Hepatocyte (in vitro differentiated cells): ENCODE measurements around the gene ACTL10. TPM values are rescaled to one million over a fixed set of nuclear protein-coding genes. Genes with fewer than 3 reads are reported as not detected.
A peak's percentile ranks its signal among the peaks of the same experiment; 100 is the strongest.

Experiments
- DNase-seq: peaks from one replicate; pipeline ENCODE4 v3.0.0-alpha.2; 2016; ENCODE audit warnings: low spot score
- H2AFZ ChIP-seq: fragments of 200-600 bp; sonication (generic); 2 replicates; pipeline ENCODE4 v1.6.0; 2016; ENCODE audit warnings: antibody characterized with exemption, mild to moderate bottlenecking
- H3K27ac ChIP-seq: fragments of 200-600 bp; sonication (generic); 2 replicates; pipeline ENCODE4 v1.5.1; 2016; ENCODE audit warnings: mild to moderate bottlenecking
- H3K27me3 ChIP-seq: fragments of 200-600 bp; sonication (generic); 2 replicates; pipeline ENCODE4 v1.6.1; 2016
- H3K36me3 ChIP-seq: fragments of 200-600 bp; sonication (generic); replicated peaks from 2 replicates; pipeline ENCODE4 v1.5.1; 2016; ENCODE audit warnings: low read depth; ENCODE audit not compliant: insufficient read depth
- H3K4me1 ChIP-seq: fragments of 200-600 bp; sonication (generic); 2 replicates; pipeline ENCODE4 v1.5.1; 2016; ENCODE audit warnings: mild to moderate bottlenecking, moderate library complexity; ENCODE audit not compliant: insufficient read depth
- H3K4me2 ChIP-seq: fragments of 200-600 bp; sonication (generic); 2 replicates; pipeline ENCODE4 v1.6.0; 2016
- H3K4me3 ChIP-seq: fragments of 200-600 bp; sonication (generic); 2 replicates; pipeline ENCODE4 v1.5.1; 2016; ENCODE audit warnings: mild to moderate bottlenecking
- H3K79me2 ChIP-seq: fragments of 200-600 bp; sonication (generic); 2 replicates; pipeline ENCODE4 v1.6.0; 2017; ENCODE audit warnings: mild to moderate bottlenecking
- H3K9me2 ChIP-seq: fragments of 200-600 bp; sonication (generic); replicated peaks from 2 replicates; pipeline ENCODE4 v1.6.0; 2017; ENCODE audit warnings: mild to moderate bottlenecking; ENCODE audit not compliant: insufficient read depth
- H3K9me3 ChIP-seq: fragments of 200-600 bp; sonication (generic); 2 replicates; pipeline ENCODE4 v1.5.1; 2016; ENCODE audit warnings: low read depth, mild to moderate bottlenecking
- H4K20me1 ChIP-seq: fragments of 200-600 bp; sonication (generic); 2 replicates; pipeline ENCODE4 v1.6.0; 2016; ENCODE audit warnings: mild to moderate bottlenecking; ENCODE audit not compliant: insufficient read depth, poor library complexity, severe bottlenecking
- CTCF ChIP-seq: fragments of 200-600 bp; sonication (generic); IDR thresholded peaks from 2 replicates; pipeline ENCODE4 v1.5.1; 2016; ENCODE audit warnings: antibody characterized with exemption, mild to moderate bottlenecking; ENCODE audit not compliant: poor library complexity
- EZH2 ChIP-seq: fragments of 200-600 bp; sonication (generic); IDR thresholded peaks from 2 replicates; pipeline ENCODE4 v1.6.1; 2016; ENCODE audit warnings: antibody characterized with exemption, mild to moderate bottlenecking, borderline replicate concordance
- EZH2phosphoT487 ChIP-seq: fragments of 200-600 bp; sonication (generic); IDR thresholded peaks from one replicate; pipeline ENCODE4 v1.6.1; 2018; ENCODE audit warnings: antibody characterized with exemption, mild to moderate bottlenecking, low read depth, moderate library complexity; ENCODE audit not compliant: unreplicated experiment, severe bottlenecking
- WGBS: methylation state at CpG from one replicate; pipeline ENCODE4 v1.1.6; 2016; ENCODE audit warnings: low lambda C conversion rate; ENCODE audit errors: missing lambda C conversion rate; 5-methylcytosine and 5-hydroxymethylcytosine counted together
- polyA plus RNA-seq: library from polyadenylated mRNA; unstranded; fragments of >200 nt; fragmentation: Nextera tagmentation; extraction: Ambion mirVana; gene quantifications from 2 replicates; pipeline ENCODE4 v1.2.1, GENCODE V29; 2016
- total RNA-seq: library from RNA; depleted of rRNA; stranded (reverse); fragments of >200 nt; gene quantifications from 2 replicates; pipeline ENCODE4 v1.2.3, GENCODE V29; 2014

The ACTL10 gene
- total and polyA plus RNA-seq, 2 experiments from 2014 or later = 0.17 to 2.6 TPM

DNA sequence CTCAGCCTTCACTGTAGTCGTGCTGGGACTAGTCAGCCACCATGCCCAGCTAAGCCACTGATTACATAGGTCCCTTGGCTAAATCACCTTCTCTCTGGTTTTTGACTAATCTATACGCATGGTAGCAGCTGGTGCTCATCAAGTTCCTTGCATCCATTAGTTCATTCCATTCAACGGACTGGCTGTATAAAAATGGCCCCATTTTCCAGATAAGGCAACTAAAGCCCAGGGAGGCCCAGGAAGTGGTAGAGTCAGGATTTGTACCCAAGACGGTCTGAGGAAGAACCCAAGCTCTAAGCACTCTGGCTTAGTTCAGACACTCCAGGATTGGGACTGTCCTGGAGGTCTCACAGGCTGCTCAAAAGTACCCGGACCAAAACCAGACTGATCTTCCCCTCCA is 14.5 kb downstream of the ACTL10 start:
- Histone ChIP-seq H3K4me3 (no peak overlapping the region), H2AFZ (no peak overlapping the region), H3K27ac (no peak overlapping the region), H3K9me2 (no peaks in the 10 kb centered on the region), H3K4me1 (peaks cover 7% of the 10 kb centered on the region), H3K27me3 (no peaks in the 10 kb centered on the region), H4K20me1 (no peaks in the 10 kb centered on the region), H3K79me2 (peaks cover 30% of the 10 kb centered on the region), H3K4me2 (no peak overlapping the region), H3K36me3 (no peaks in the 10 kb centered on the region), H3K9me3 (no peaks in the 10 kb centered on the region)
- WGBS = 87% methylated on average over 5 of the region's 5 CpGs
- no peak for DNase-seq
- TF ChIP-seq EZH2 (no peak), EZH2phosphoT487 (no peak), CTCF (no peak)

GRCh38 chr20:33681728-33682353 is 15.1 kb downstream of the ACTL10 start:
- H4K20me1 ChIP-seq = no peaks in the 10 kb centered on the region
- no peak overlapping the region for H2AFZ ChIP-seq
- TF ChIP-seq EZH2phosphoT487 = no peak
- TF ChIP-seq EZH2 = no peak
- TF ChIP-seq CTCF = no peak
- DNase-seq = no peak
- no peaks in the 10 kb centered on the region for H3K9me3 ChIP-seq
- no peaks in the 10 kb centered on the region for H3K27me3 ChIP-seq
- H3K36me3 ChIP-seq = no peaks in the 10 kb centered on the region
- 85% methylated on average over 9 of the region's 9 CpGs for WGBS
- no peak overlapping the region for H3K27ac ChIP-seq
- H3K4me2 ChIP-seq = no peak overlapping the region
- H3K9me2 ChIP-seq = no peaks in the 10 kb centered on the region
- H3K4me3 ChIP-seq = no peak overlapping the region
- H3K79me2 ChIP-seq = peaks cover 30% of the 10 kb centered on the region
- H3K4me1 ChIP-seq = peaks cover 7% of the 10 kb centered on the region

DNA sequence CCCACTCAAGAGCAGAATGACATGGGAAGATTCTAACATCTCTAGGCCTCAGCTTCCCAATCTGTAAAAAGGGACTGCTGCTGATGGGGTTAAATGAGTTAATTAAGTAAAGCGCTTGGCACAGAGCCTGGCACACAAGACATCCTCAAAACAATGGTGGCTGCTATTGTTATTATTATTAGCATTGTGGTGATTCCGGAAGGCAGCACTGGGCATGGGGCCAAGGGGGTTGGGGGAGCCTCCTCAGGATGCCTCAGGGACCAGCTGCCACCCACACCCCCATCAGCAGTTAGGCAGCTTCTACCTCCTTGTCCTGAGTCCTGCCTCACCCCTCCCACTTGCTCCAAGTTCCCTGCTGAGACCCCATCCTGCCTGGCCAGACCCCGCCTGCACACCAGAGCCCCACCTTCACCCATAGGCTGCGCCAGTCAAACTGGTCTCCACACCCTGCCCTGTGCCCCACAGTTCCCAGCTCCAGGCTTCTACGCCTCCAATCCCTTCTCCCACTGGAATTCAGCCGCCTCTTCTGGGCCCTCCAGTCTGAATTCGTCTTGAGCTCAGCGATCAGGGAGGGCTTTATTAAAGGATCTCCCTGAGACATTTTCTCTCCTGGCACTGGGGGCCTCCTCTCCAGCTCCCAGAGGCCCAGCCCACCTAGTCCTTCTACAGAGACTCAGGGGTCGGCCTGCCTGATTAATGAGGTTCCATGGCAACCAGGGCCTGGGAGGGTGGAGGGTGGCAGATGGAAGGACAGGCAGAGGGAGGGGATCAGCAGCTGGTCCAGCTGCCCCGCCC is 18.0 kb downstream of the ACTL10 start:
- no peaks in the 10 kb centered on the region for H3K9me2 ChIP-seq
- no peaks in the 10 kb centered on the region for H4K20me1 ChIP-seq
- peak overlapping the region; percentile 91 for H3K4me2 ChIP-seq
- 49% methylated on average over 10 of the region's 10 CpGs for WGBS
- no peaks in the 10 kb centered on the region for H3K9me3 ChIP-seq
- peak overlapping the region; percentile 14 for H3K27ac ChIP-seq
- H3K4me1 ChIP-seq = peaks cover 11% of the 10 kb centered on the region
- no peak for TF ChIP-seq CTCF
- no peak for TF ChIP-seq EZH2
- no peak for TF ChIP-seq EZH2phosphoT487
- no peak overlapping the region for H3K4me3 ChIP-seq
- H3K27me3 ChIP-seq = no peaks in the 10 kb centered on the region
- no peaks in the 10 kb centered on the region for H3K36me3 ChIP-seq
- H2AFZ ChIP-seq = no peak overlapping the region
- no peak for DNase-seq
- H3K79me2 ChIP-seq = peaks cover 30% of the 10 kb centered on the region
